ENCODE measurements around the gene SNX1.

DNA sequence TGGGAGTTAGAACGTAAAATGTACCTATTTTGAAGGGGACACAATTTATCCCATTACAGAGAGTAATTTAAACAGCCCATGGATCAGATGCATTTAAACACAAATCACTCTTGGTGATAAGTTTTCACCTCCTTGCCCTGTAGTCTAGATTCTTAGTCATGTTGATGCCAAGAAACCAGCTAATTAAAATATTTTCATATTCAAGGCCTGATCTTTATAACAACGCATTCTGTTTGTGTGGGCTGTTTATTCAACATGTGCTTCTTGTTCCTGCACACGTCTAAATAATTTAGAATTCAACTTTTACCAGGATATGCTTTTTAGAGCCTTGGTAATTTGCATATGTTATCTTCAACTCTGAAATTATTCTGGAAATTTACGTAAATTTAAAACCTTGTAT lies 25.8 kb downstream of the SNX1 start:
- TF ChIP-seq, protein P1, sequence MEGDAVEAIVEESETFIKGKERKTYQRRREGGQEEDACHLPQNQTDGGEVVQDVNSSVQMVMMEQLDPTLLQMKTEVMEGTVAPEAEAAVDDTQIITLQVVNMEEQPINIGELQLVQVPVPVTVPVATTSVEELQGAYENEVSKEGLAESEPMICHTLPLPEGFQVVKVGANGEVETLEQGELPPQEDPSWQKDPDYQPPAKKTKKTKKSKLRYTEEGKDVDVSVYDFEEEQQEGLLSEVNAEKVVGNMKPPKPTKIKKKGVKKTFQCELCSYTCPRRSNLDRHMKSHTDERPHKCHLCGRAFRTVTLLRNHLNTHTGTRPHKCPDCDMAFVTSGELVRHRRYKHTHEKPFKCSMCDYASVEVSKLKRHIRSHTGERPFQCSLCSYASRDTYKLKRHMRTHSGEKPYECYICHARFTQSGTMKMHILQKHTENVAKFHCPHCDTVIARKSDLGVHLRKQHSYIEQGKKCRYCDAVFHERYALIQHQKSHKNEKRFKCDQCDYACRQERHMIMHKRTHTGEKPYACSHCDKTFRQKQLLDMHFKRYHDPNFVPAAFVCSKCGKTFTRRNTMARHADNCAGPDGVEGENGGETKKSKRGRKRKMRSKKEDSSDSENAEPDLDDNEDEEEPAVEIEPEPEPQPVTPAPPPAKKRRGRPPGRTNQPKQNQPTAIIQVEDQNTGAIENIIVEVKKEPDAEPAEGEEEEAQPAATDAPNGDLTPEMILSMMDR (IDR thresholded peaks at IDR 0.05), result no peak
- TF ChIP-seq ZFX (IDR thresholded peaks at IDR 0.05; ENCODE audit: borderline replicate concordance), result no peak

All from 22Rv1 (cell line).